ENCODE measurements around the gene BRD2. TPM values are rescaled to one million over a fixed set of nuclear protein-coding genes. Genes with fewer than 3 reads are reported as not detected.

The BRD2 gene
- total and polyA plus RNA-seq, 2 donors (not counting 1 experiment from before 2014, with no cell fraction given), result 474 to 620 TPM

- CTCF ChIA-PET, result interaction anchor here (1.2 to 28.4 kb wide), 12 partner anchors 8 to 142 kb away, joined by 3 to 822 read pairs (median 8); partner anchors contain the start of genes HLA-DMA, HLA-DMB and TAP2
- no peaks in the 10 kb centered on the region for H3K9me3 ChIP-seq (ENCODE audit: control extremely low read depth in 1 of 3, control insufficient read depth in 2 of 3, insufficient read depth in 1 of 3, low read length in 2 of 3)
- H3K4me3 Mint-ChIP-seq, result no peak overlapping the region
- no peaks in the 10 kb centered on the region for H3K27me3 Mint-ChIP-seq
- H3K9ac ChIP-seq (ENCODE audit: low read length), result no peak overlapping the region
- peaks cover 62% of the 10 kb centered on the region for H3K4me1 Mint-ChIP-seq
- H2AFZ ChIP-seq (ENCODE audit: insufficient read depth, low read depth, low read length, poor library complexity, severe bottlenecking), result no peak overlapping the region
- ATAC-seq (ENCODE audit: low read depth) (no peak), DNase-seq (no peak)
- TF ChIP-seq CTCF (IDR thresholded peaks at IDR 0.05), result no peak
- no peak for TF ChIP-seq EZH2 (IDR thresholded peaks at IDR 0.05; ENCODE audit: borderline replicate concordance, insufficient read depth, low read depth, low read length, poor library complexity, severe bottlenecking)
- 91% methylated on average over 8 of the region's 11 CpGs for WGBS (ENCODE audit: insufficient coverage)
- H3K79me2 ChIP-seq (ENCODE audit: control insufficient read depth, insufficient read depth, low read length), result peaks cover 50% of the 10 kb centered on the region
- peak overlapping the region in 1 of 2 donors; percentile 38 for H3K27ac ChIP-seq (ENCODE audit: low read length in 2 of 2)
- POLR2A ChIA-PET, result interaction anchor here (0.6 to 6.4 kb wide), 6 partner anchors 8 to 135 kb away, joined by 3 to 92 read pairs (median 4); partner anchors contain the start of genes BRD2 and HLA-DMA
- H3K9me3 Mint-ChIP-seq (ENCODE audit: insufficient read depth), result no peaks in the 10 kb centered on the region
- H3K27ac Mint-ChIP-seq, result no peak overlapping the region
- no peaks in the 10 kb centered on the region for H3K27me3 ChIP-seq (replicated peaks in 1 of 4; ENCODE audit: control extremely low read depth in 1 of 4, control insufficient read depth in 3 of 4, insufficient read depth in 4 of 4, low read length in 3 of 4)
- H3K4me3 ChIP-seq (ENCODE audit: control extremely low read depth in 1 of 5, extremely low read depth in 1 of 5, insufficient read depth in 1 of 5, low read depth in 2 of 5, low read length in 4 of 5), result no peak overlapping the region
- intact Hi-C loops (cut with micrococcal nuclease), result loop anchor here (10.0 kb wide), 1 partner anchor 566 kb away; no protein-coding TSS in a partner anchor
- H3K4me2 ChIP-seq (replicated peaks; ENCODE audit: low read depth, low read length, poor library complexity, severe bottlenecking), result no peak overlapping the region
- peaks cover 31 to 39% of the 10 kb centered on the region in 2 donors for H3K4me1 ChIP-seq (ENCODE audit: control insufficient read depth in 2 of 2, insufficient read depth in 2 of 2, low read length in 2 of 2)
- peaks cover 2 to 80% of the 10 kb centered on the region in 2 experiments for H3K36me3 ChIP-seq (replicated peaks in 1 of 2; ENCODE audit: control extremely low read depth in 1 of 2, control insufficient read depth in 1 of 2, extremely low read depth in 1 of 2, insufficient read depth in 2 of 2, low read length in 1 of 2)
- peaks cover 54% of the 10 kb centered on the region for H4K20me1 ChIP-seq (ENCODE audit: control insufficient read depth, insufficient read depth, low read length, poor library complexity, severe bottlenecking)
Measured at GRCh38 chr6:32980488-32981038, 12.2 kb downstream of the BRD2 start.

- DNase-seq, result no peak
- H4K20me1 ChIP-seq (ENCODE audit: control insufficient read depth, insufficient read depth, low read length, poor library complexity, severe bottlenecking), result peaks cover 38% of the 10 kb centered on the region
- H3K4me3 ChIP-seq (ENCODE audit: control extremely low read depth in 1 of 5, extremely low read depth in 1 of 5, insufficient read depth in 1 of 5, low read depth in 2 of 5, low read length in 4 of 5), result no peak overlapping the region
- no peaks in the 10 kb centered on the region for H3K9me3 ChIP-seq (ENCODE audit: control extremely low read depth in 1 of 3, control insufficient read depth in 2 of 3, insufficient read depth in 1 of 3, low read length in 2 of 3)
- no peak overlapping the region for H3K4me2 ChIP-seq (replicated peaks; ENCODE audit: low read depth, low read length, poor library complexity, severe bottlenecking)
- no peak overlapping the region for H3K9ac ChIP-seq (ENCODE audit: low read length)
- H3K4me1 ChIP-seq (ENCODE audit: control insufficient read depth in 2 of 2, insufficient read depth in 2 of 2, low read length in 2 of 2), result peaks cover 19 to 25% of the 10 kb centered on the region in 2 donors
- TF ChIP-seq CTCF (IDR thresholded peaks at IDR 0.05) (no peak), EZH2 (IDR thresholded peaks at IDR 0.05; ENCODE audit: borderline replicate concordance, insufficient read depth, low read depth, low read length, poor library complexity, severe bottlenecking) (no peak)
- Mint-ChIP-seq H3K27ac (peak overlapping the region; percentile 13), H3K9me3 (ENCODE audit: insufficient read depth) (no peaks in the 10 kb centered on the region), H3K4me3 (no peak overlapping the region), H3K27me3 (no peaks in the 10 kb centered on the region), H3K4me1 (peaks cover 47% of the 10 kb centered on the region)
- H3K79me2 ChIP-seq (ENCODE audit: control insufficient read depth, insufficient read depth, low read length), result peaks cover 33% of the 10 kb centered on the region
- H2AFZ ChIP-seq (ENCODE audit: insufficient read depth, low read depth, low read length, poor library complexity, severe bottlenecking), result no peak overlapping the region
- H3K36me3 ChIP-seq (replicated peaks in 1 of 2; ENCODE audit: control extremely low read depth in 1 of 2, control insufficient read depth in 1 of 2, extremely low read depth in 1 of 2, insufficient read depth in 2 of 2, low read length in 1 of 2), result peaks cover 2 to 64% of the 10 kb centered on the region in 2 experiments
- 52% methylated on average over 4 of the region's 8 CpGs for WGBS (ENCODE audit: insufficient coverage)
- H3K27ac ChIP-seq (ENCODE audit: low read length in 2 of 2), result peak overlapping the region in 1 of 2 donors; percentile 7
- no peak for ATAC-seq (ENCODE audit: low read depth)
- CTCF ChIA-PET, result interaction anchor here (0.9 to 28.4 kb wide), 9 partner anchors 10 to 143 kb away, joined by 3 to 822 read pairs (median 60); partner anchors contain the start of genes BRD2, HLA-DMA, HLA-DMB and TAP2
- no peaks in the 10 kb centered on the region for H3K27me3 ChIP-seq (replicated peaks in 1 of 4; ENCODE audit: control extremely low read depth in 1 of 4, control insufficient read depth in 3 of 4, insufficient read depth in 4 of 4, low read length in 3 of 4)
- intact Hi-C loops (cut with micrococcal nuclease), result loop anchor here (10.0 kb wide), 1 partner anchor 567 kb away; no protein-coding TSS in a partner anchor
- POLR2A ChIA-PET, result interaction anchor here (6.4 kb wide), 1 partner anchor 10 kb away, joined by 92 read pairs; no protein-coding TSS in a partner anchor
Measured at GRCh38 chr6:32982084-32982701, 13.8 kb downstream of the BRD2 start.

Measured in B cell (primary cell).